Right lobe of liver (tissue), 6 donors: Measurements from ENCODE around the gene ARG2. TPM values are rescaled to one million over a fixed set of nuclear protein-coding genes. Genes with fewer than 3 reads are reported as not detected.

Experiments
- ATAC-seq, 4 donors: fragments of 200-7000 bp; cut with Tn5 transposase; one replicate each; pipeline ENCODE4 v1.9.1; 2020; ENCODE audit warnings: mild to moderate bottlenecking in 4 of 4, moderate library complexity in 4 of 4
- DNase-seq, 3 donors: peaks; one replicate each; pipeline ENCODE4 v3.0.0-alpha.2; 2020
- H3K27ac ChIP-seq, 3 donors: fragments of 200-600 bp; one replicate each; pipeline ENCODE4 v1.8.0; 2022
- H3K27me3 ChIP-seq, 2 donors: fragments of 200-600 bp; one replicate each; pipeline ENCODE4 v1.8.0; 2022
- H3K36me3 ChIP-seq, 4 donors: fragments of 200-600 bp; sonication (generic) in 1 of 4; one replicate each; pipeline versions ENCODE4 v1.5.1 to v1.8.0; 2017 to 2022; ENCODE audit warnings: control low read depth in 1 of 4
- H3K4me1 ChIP-seq, 4 donors: fragments of 200-600 bp; sonication (generic) in 1 of 4; one replicate each; pipeline versions ENCODE4 v1.5.1 to v1.8.0; 2017 to 2022; ENCODE audit warnings: control low read depth in 1 of 4
- H3K4me3 ChIP-seq, 3 donors: fragments of 200-600 bp; one replicate each; pipeline ENCODE4 v1.8.0; 2022
- H3K9me3 ChIP-seq, 4 donors: fragments of 200-600 bp; sonication (generic) in 1 of 4; one replicate each; pipeline versions ENCODE4 v1.5.1 to v1.8.0; 2017 to 2022; ENCODE audit warnings: control low read depth in 1 of 4
- POLR2A ChIP-seq: fragments of 450-650 bp; IDR thresholded peaks from one replicate; pipeline ENCODE4 v1.6.1; 2017; ENCODE audit warnings: antibody characterized with exemption, mild to moderate bottlenecking
- WGBS: methylation state at CpG from one replicate; pipeline ENCODE4 v1.1.6; 2018; ENCODE audit warnings: low coverage, low lambda C conversion rate; ENCODE audit not compliant: insufficient coverage; ENCODE audit errors: missing lambda C conversion rate; 5-methylcytosine and 5-hydroxymethylcytosine counted together
- intact Hi-C, 2 donors: fragments of 100-400 bp; cut with DNase I; formaldehyde crosslinking; loops; one replicate each; pipeline versions ENCODE4 v1.11.2 to v1.14.1; 2022
- total RNA-seq, 6 experiments: library from RNA; depleted of rRNA in 2 of 6; stranded (reverse); fragments of >200 nt in 2 of 6; fragmentation: NEBNext Ultra II Directional in 3 of 6; extraction: Animal tissue kit (Norgen Biotek cat#: 25700) in 3 of 6; gene quantifications; one replicate each; pipeline versions ENCODE4 v1.1.0 to v1.2.4, GENCODE V29; 2016 to 2023
- TF ChIP-seq, protein P1 (sequence below), 4 donors: fragments of 200-600 bp in 3 of 4; fragments of 450-650 bp in 1 of 4; IDR thresholded peaks; one replicate each; pipeline versions ENCODE4 v1.5.1 to v1.8.0; 2016 to 2022; ENCODE audit warnings: antibody characterized with exemption in 4 of 4, mild to moderate bottlenecking in 2 of 4
- donor health status: DM: no; HTN: yes; CAD: no.
- donor health status: DM: no; HTN: no; CAD: no.
- donor health status: DM: no; HTN: no; CAD: no.
- donor health status: DM: no; HTN: yes; CAD: no.
- donor health status: DM: no; HTN: yes; CAD: no.

ARG2 gene
- total RNA-seq, 6 experiments from 2014 or later: 0.92 to 3.3 (median 1.7) TPM; not detected in 1

DNA sequence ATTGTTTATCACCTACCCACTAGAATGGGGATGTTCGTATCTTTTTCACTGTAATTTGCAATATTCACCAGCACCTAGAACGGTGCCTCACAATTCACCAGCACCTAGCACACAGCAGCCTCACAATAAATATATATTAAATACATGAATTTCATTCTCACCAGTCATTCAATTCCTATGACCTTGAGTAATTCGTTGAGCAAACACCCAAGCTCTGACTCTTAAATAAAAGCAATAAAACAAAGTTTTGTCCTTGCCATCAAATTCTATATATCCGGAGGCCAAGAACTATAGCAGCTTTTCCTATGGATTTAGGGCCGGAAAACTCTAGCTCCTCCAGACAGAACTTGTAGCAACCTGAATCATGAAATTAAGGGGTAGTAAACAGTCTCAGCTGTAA lies 53.7 kb downstream of the ARG2 start:
- no peak for DNase-seq
- Histone ChIP-seq H3K27ac (no peak overlapping the region), H3K4me1 (peaks cover 0 to 19% (median 5%) of the 10 kb centered on the region in 4 donors), H3K9me3 (no peaks in the 10 kb centered on the region), H3K4me3 (peak overlapping the region; percentile 89 to 99 (median 98)), H3K36me3 (peaks cover 0 to 8% (median 0%) of the 10 kb centered on the region in 4 donors), H3K27me3 (no peaks in the 10 kb centered on the region)
- no peak for ATAC-seq
- intact Hi-C loops: no loop called here
- no peak for TF ChIP-seq POLR2A
- TF ChIP-seq, protein P1, sequence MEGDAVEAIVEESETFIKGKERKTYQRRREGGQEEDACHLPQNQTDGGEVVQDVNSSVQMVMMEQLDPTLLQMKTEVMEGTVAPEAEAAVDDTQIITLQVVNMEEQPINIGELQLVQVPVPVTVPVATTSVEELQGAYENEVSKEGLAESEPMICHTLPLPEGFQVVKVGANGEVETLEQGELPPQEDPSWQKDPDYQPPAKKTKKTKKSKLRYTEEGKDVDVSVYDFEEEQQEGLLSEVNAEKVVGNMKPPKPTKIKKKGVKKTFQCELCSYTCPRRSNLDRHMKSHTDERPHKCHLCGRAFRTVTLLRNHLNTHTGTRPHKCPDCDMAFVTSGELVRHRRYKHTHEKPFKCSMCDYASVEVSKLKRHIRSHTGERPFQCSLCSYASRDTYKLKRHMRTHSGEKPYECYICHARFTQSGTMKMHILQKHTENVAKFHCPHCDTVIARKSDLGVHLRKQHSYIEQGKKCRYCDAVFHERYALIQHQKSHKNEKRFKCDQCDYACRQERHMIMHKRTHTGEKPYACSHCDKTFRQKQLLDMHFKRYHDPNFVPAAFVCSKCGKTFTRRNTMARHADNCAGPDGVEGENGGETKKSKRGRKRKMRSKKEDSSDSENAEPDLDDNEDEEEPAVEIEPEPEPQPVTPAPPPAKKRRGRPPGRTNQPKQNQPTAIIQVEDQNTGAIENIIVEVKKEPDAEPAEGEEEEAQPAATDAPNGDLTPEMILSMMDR (IDR thresholded peaks at IDR 0.05): no peak
- 24% methylated on average over 5 of the region's 5 CpGs for WGBS

DNA sequence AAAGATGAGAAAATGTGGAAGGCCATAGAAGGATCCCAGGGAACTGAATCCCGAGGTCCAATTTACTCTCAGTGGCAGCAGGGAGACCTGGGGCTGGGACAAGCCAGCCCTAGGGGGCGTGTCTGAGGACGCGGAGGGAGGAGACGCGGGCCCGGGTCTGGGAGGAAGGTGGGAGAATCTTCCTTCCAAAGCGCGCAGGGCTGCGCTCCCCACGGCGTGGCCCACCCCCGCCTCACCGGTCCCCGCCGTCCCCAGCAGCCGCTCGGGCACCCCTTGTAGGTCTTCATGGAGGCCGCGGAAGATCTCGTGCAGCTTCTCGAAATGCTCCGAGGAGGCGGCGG lies 54.4 kb downstream of the ARG2 start:
- Histone ChIP-seq H3K9me3 (no peaks in the 10 kb centered on the region), H3K4me3 (peak overlapping the region; percentile 89 to 99 (median 98)), H3K36me3 (peaks cover 0 to 8% (median 0%) of the 10 kb centered on the region in 4 donors), H3K27ac (peak overlapping the region; percentile 97 to 100 (median 99)), H3K27me3 (no peaks in the 10 kb centered on the region), H3K4me1 (peaks cover 0 to 19% (median 5%) of the 10 kb centered on the region in 4 donors)
- DNase-seq (peak; percentile 83 to 86 (median 85)), ATAC-seq (peak; percentile 81 to 91 (median 88))
- 2% methylated on average over 14 of the region's 25 CpGs for WGBS
- intact Hi-C loops: no loop called here
- no peak for TF ChIP-seq POLR2A
- TF ChIP-seq, protein P1 (IDR thresholded peaks at IDR 0.05): peak; percentile 13 to 44 (median 37)

DNA sequence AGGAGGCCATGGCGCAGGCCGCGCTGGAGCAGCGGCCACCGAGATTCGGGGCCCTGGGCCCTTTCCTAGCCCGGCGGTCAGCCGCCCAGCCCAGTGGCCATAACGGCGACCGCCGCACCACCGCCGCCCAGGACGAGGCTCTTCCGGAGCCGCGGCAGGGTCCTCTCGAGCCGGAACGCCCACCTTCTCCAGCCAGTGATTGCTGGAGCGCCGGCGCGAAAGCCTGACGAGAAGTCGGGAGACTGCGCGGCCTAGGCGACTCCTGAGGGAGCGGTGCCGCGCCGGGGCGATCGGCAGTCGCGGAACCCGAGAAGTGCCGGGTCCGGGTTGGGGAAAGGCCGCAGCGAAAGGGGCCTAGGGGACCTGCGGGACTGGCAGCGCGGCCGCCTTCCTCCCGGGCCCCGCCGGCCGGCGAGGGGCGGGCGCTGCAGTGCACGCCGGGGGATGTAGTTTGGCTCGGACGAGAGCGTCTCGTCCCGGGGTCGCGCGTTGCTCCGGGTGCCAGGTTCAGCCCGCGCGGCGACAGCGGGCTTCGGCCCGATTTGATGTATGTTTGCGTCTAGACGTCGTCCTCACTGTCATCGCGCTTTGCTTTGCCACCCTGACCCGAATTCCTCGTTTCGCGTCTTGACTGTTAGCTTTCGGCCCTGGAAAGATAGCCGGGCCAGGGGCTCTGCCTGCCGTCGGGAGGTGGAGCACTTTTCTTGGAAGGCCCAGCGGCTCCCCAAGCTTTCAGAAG lies 54.9 kb downstream of the ARG2 start, which contains the start of gene VTI1B:
TSS of gene VTI1B (minus strand) at position 153 of the 739 bp plus-strand sequence. CDS start at position 10, 143 bp downstream.
- peaks cover 0 to 19% (median 5%) of the 10 kb centered on the region in 4 donors for H3K4me1 ChIP-seq

DNA sequence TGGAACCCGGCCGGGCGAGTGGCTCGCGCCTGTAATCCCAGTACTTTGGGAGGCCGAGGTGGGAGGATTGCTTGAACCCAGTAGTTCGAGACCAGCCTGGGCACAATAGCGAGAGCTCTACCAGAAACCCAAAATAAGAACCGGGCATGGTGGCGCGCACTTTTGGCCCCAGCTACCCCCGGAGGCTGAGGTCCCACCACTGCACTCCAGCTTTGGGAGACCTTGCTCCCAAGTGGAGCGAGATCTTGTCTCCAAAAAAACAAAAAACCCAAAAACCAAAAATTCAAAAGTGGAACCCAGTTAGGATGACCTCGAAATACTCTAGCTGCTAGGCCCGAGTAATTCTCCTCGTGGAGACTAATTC lies 55.5 kb downstream of the ARG2 start:
- no peak for ATAC-seq
- no peak for TF ChIP-seq POLR2A
- TF ChIP-seq, protein P1 (IDR thresholded peaks at IDR 0.05): no peak
- intact Hi-C loops: no loop called here
- Histone ChIP-seq H3K4me1 (peaks cover 0 to 19% (median 5%) of the 10 kb centered on the region in 4 donors), H3K36me3 (peaks cover 0 to 8% (median 0%) of the 10 kb centered on the region in 4 donors), H3K27ac (peak overlapping the region; percentile 97 to 100 (median 99)), H3K4me3 (peak overlapping the region; percentile 89 to 99 (median 98)), H3K9me3 (no peaks in the 10 kb centered on the region), H3K27me3 (no peaks in the 10 kb centered on the region)
- no peak for DNase-seq
- 33% methylated on average over 6 of the region's 16 CpGs for WGBS

More for the DNA sequence above, 54.9 kb downstream of the ARG2 start, which contains the start of gene VTI1B:
- H3K4me3 ChIP-seq: peak within 1 kb of the TSS; percentile 89 to 99 (median 98)
- WGBS: 0% methylated on average over 5 of the region's 87 CpGs
- H3K9me3 ChIP-seq: no peaks in the 10 kb centered on the region
- DNase-seq (peak; percentile 81 to 86 (median 86)), ATAC-seq (peak; percentile 92 to 95 (median 94))
- peaks cover 0 to 8% (median 0%) of the 10 kb centered on the region in 4 donors for H3K36me3 ChIP-seq
- peak; percentile 65 for TF ChIP-seq POLR2A
- TF ChIP-seq, protein P1 (IDR thresholded peaks at IDR 0.05): peak; percentile 3 to 25 (median 13)
- intact Hi-C loops: no loop called here
- H3K27me3 ChIP-seq: no peaks in the 10 kb centered on the region
- peak within 1 kb of the TSS; percentile 97 to 100 (median 99) for H3K27ac ChIP-seq
